H9 (cell line): Measurements from ENCODE around the gene ARID1A. TPM values are rescaled to one million over a fixed set of nuclear protein-coding genes. Genes with fewer than 3 reads are reported as not detected.

Experiments used
- DNase-seq: peaks from one replicate; pipeline ENCODE4 v3.0.0-alpha.2; 2017
- H2AFZ ChIP-seq: one replicate; pipeline ENCODE4 v1.6.1; 2013; ENCODE audit warnings: mild to moderate bottlenecking, low read length, control low read depth, moderate library complexity
- H2AK5ac ChIP-seq: 2 replicates; pipeline ENCODE4 v1.6.1; 2013; ENCODE audit warnings: low read length, control low read depth, mixed read lengths; ENCODE audit not compliant: insufficient read length
- H2BK120ac ChIP-seq: one replicate; pipeline ENCODE4 v1.6.1; 2013; ENCODE audit warnings: low read depth, mild to moderate bottlenecking, low read length, control low read depth, inconsistent platforms; ENCODE audit not compliant: poor library complexity, severe bottlenecking
- H2BK12ac ChIP-seq: 2 replicates; pipeline ENCODE4 v1.6.1; 2013; ENCODE audit warnings: low read length, control low read depth, mixed read lengths, low read depth; ENCODE audit not compliant: insufficient read length
- H2BK15ac ChIP-seq: 2 replicates; pipeline ENCODE4 v1.6.1; 2013; ENCODE audit warnings: low read depth, low read length, control low read depth
- H2BK20ac ChIP-seq: one replicate; pipeline ENCODE4 v1.6.1; 2013; ENCODE audit warnings: low read depth, mild to moderate bottlenecking, low read length, control low read depth, inconsistent platforms; ENCODE audit not compliant: poor library complexity, severe bottlenecking
- H2BK5ac ChIP-seq: 2 replicates; pipeline ENCODE4 v1.6.1; 2013; ENCODE audit warnings: low read length, control low read depth, mixed read lengths; ENCODE audit not compliant: insufficient read length
- H3K14ac ChIP-seq: 2 replicates; pipeline ENCODE4 v1.6.1; 2013; ENCODE audit warnings: low read length, control low read depth; ENCODE audit not compliant: insufficient read depth
- H3K18ac ChIP-seq: 2 replicates; pipeline ENCODE4 v1.6.1; 2013; ENCODE audit warnings: low read depth, mild to moderate bottlenecking, mixed read lengths, low read length, control low read depth; ENCODE audit not compliant: insufficient read length
- H3K23ac ChIP-seq: 2 replicates; pipeline ENCODE4 v1.6.1; 2013; ENCODE audit warnings: low read length, control low read depth, mixed read lengths, low read depth; ENCODE audit not compliant: insufficient read length
- H3K23me2 ChIP-seq: 2 replicates; pipeline ENCODE4 v1.6.1; 2013; ENCODE audit warnings: low read depth, mild to moderate bottlenecking, mixed read lengths, low read length, control low read depth; ENCODE audit not compliant: insufficient read length, poor library complexity, severe bottlenecking
- H3K27ac ChIP-seq: 2 replicates; pipeline ENCODE4 v1.5.1; 2013; ENCODE audit warnings: low read length, control low read depth, mixed read lengths, low read depth; ENCODE audit not compliant: insufficient read length
- H3K27me3 ChIP-seq: 2 replicates; pipeline ENCODE4 v1.6.1; 2013; ENCODE audit warnings: low read length, control low read depth, inconsistent platforms; ENCODE audit not compliant: insufficient read depth
- H3K4ac ChIP-seq: 2 replicates; pipeline ENCODE4 v1.6.1; 2013; ENCODE audit warnings: low read depth, mild to moderate bottlenecking, control low read depth, inconsistent platforms, low read length, moderate library complexity
- H3K4me1 ChIP-seq: 2 replicates; pipeline ENCODE4 v1.6.1; 2013; ENCODE audit warnings: low read length, control low read depth, inconsistent platforms; ENCODE audit not compliant: insufficient read depth
- H3K4me2 ChIP-seq: 2 replicates; pipeline ENCODE4 v1.6.1; 2013; ENCODE audit warnings: low read length, control low read depth, mixed read lengths; ENCODE audit not compliant: insufficient read length, insufficient read depth
- H3K56ac ChIP-seq: 2 replicates; pipeline ENCODE4 v1.6.1; 2013; ENCODE audit warnings: low read depth, mild to moderate bottlenecking, mixed read lengths, low read length, control low read depth; ENCODE audit not compliant: insufficient read length
- H3K79me1 ChIP-seq: 2 replicates; pipeline ENCODE4 v1.6.1; 2013; ENCODE audit warnings: low read depth, mild to moderate bottlenecking, moderate library complexity, low read length, control low read depth, inconsistent platforms; ENCODE audit not compliant: insufficient read depth, poor library complexity, severe bottlenecking
- H3K79me2 ChIP-seq: 2 replicates; pipeline ENCODE4 v1.6.1; 2013; ENCODE audit warnings: low read length, control low read depth, inconsistent platforms; ENCODE audit not compliant: insufficient read depth
- H3K9ac ChIP-seq: 2 replicates; pipeline ENCODE4 v1.6.1; 2013; ENCODE audit warnings: low read length, control low read depth, mixed read lengths; ENCODE audit not compliant: insufficient read length; ENCODE audit errors: extremely low read depth
- H3K9me3 ChIP-seq: one replicate; pipeline ENCODE4 v1.6.1; 2013; ENCODE audit warnings: low read depth, low read length, inconsistent platforms; ENCODE audit not compliant: control insufficient read depth
- H3T11ph ChIP-seq: one replicate; pipeline ENCODE4 v1.6.1; 2013; ENCODE audit warnings: mild to moderate bottlenecking, low read length, control low read depth, inconsistent platforms
- H4K20me1 ChIP-seq: one replicate; pipeline ENCODE4 v1.6.1; 2013; ENCODE audit not compliant: control insufficient read depth, insufficient read length, insufficient read depth
- H4K5ac ChIP-seq: 2 replicates; pipeline ENCODE4 v1.6.1; 2013; ENCODE audit warnings: low read depth, mild to moderate bottlenecking, mixed read lengths, low read length, control low read depth; ENCODE audit not compliant: insufficient read length
- H4K8ac ChIP-seq: replicated peaks from 2 replicates; pipeline ENCODE4 v1.6.1; 2013; ENCODE audit warnings: low read length, control low read depth, mixed read lengths, low read depth; ENCODE audit not compliant: insufficient read length
- H4K91ac ChIP-seq: 2 replicates; pipeline ENCODE4 v1.6.1; 2013; ENCODE audit warnings: low read depth, mild to moderate bottlenecking, moderate library complexity, mixed read lengths, low read length, control low read depth; ENCODE audit not compliant: insufficient read length
- H3K27ac Mint-ChIP-seq, 3 experiments: 2 replicates in 2 of 3; 3 replicates in 1 of 3; pipeline ENCODE4 v1.8.0; 2020 to 2021; ENCODE audit warnings: mixed read lengths in 3 of 3, mild to moderate bottlenecking in 1 of 3, moderate library complexity in 1 of 3
- H3K27me3 Mint-ChIP-seq: 2 replicates; pipeline ENCODE4 v1.8.0; 2021; ENCODE audit warnings: low read depth, mild to moderate bottlenecking, moderate library complexity, mixed read lengths
- H3K36me3 Mint-ChIP-seq, 3 experiments: 2 replicates in 2 of 3; 3 replicates in 1 of 3; pipeline ENCODE4 v1.8.0; 2020 to 2021; ENCODE audit warnings: low read depth in 3 of 3, mixed read lengths in 3 of 3; ENCODE audit not compliant: insufficient read depth in 1 of 3
- H3K4me1 Mint-ChIP-seq, 2 experiments: 2 replicates each; pipeline ENCODE4 v1.8.0; 2020; ENCODE audit warnings: mixed read lengths in 2 of 2
- H3K4me3 Mint-ChIP-seq, 2 experiments: 2 replicates in 1 of 2; 3 replicates in 1 of 2; pipeline ENCODE4 v1.8.0; 2020 to 2021; ENCODE audit warnings: mild to moderate bottlenecking in 2 of 2, mixed read lengths in 2 of 2, moderate library complexity in 1 of 2
- H3K9me3 Mint-ChIP-seq, 2 experiments: 2 replicates in 1 of 2; 3 replicates in 1 of 2; pipeline ENCODE4 v1.8.0; 2020; ENCODE audit warnings: mild to moderate bottlenecking in 2 of 2, mixed read lengths in 2 of 2, moderate library complexity in 1 of 2
- WGBS: extraction: QIAGEN DNeasy Blood & Tissue Kit; methylation state at CpG from one replicate; pipeline ENCODE4 v1.1.7; 2013; ENCODE audit warnings: missing lambda C conversion rate, low lambda C conversion rate, mixed read lengths; ENCODE audit not compliant: insufficient read length; ENCODE audit errors: extremely low coverage; 5-methylcytosine and 5-hydroxymethylcytosine counted together
- total RNA-seq: library from RNA; stranded (reverse); gene quantifications from 2 replicates; pipeline ENCODE4 v1.2.1, GENCODE V29; 2021
- TF ChIP-seq, protein P1 (sequence below): fragments of 200-600 bp; sonication (generic); conservative IDR thresholded peaks from 3 replicates; pipeline ENCODE4 v1.8.0; 2021; ENCODE audit warnings: antibody characterized with exemption, mild to moderate bottlenecking

Gene ARID1A
- total RNA-seq, 1 experiment from 2014 or later: 147 TPM

DNA sequence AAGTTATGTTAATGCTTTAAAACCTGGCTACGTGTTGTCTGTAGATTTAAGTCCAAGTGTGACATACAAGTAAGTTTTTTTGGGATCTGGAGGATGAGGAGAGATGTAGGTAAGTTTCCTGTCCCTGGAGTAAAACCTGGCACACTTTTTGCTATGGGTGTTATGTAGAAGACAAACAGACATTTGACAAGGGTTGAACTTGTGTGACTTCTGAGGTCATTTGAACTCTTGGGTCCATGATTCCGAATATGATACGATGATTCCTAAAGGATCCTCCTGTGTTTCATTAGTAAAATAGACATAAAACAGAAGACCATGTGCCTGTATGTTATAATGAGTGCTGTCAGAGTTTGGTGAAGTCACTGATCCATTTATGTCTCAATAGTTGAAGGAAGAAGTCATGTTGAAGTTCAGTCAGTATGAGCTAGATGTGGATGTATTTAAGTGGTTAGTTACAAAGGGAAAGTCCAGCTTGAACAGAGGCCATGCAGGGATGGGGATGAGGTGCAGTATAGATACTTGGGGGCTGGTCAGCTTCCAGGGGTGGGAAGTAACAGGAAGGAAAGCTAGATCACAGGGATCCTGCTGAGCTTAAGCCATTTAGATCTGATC lies 44.3 kb downstream of the ARID1A start:
- Mint-ChIP-seq H3K36me3 (peaks cover 17 to 83% (median 77%) of the 10 kb centered on the region in 3 experiments; a peak in 6 of 7 replicates), H3K27ac (peak overlapping the region in 2 of 3 experiments; percentile 0 to 25; a peak in 4 of 7 replicates), H3K4me3 (no peak overlapping the region), H3K4me1 (peaks cover 5 to 21% of the 10 kb centered on the region in 2 experiments), H3K27me3 (no peaks in the 10 kb centered on the region), H3K9me3 (no peaks in the 10 kb centered on the region; a peak in 1 of 5 replicates)
- Histone ChIP-seq H2AFZ (no peak overlapping the region), H3K56ac (no peak overlapping the region), H3K4ac (no peak overlapping the region), H3K4me1 (peaks cover 4% of the 10 kb centered on the region), H3K9ac (no peak overlapping the region), H4K91ac (no peak overlapping the region), H3K23me2 (no peaks in the 10 kb centered on the region), H2BK12ac (no peak overlapping the region), H3K23ac (no peak overlapping the region), H3K9me3 (no peaks in the 10 kb centered on the region), H2AK5ac (no peak overlapping the region), H3K79me2 (peaks cover 2% of the 10 kb centered on the region; the same call in 1 of the 2 replicates), H2BK20ac (no peak overlapping the region), H4K5ac (no peak overlapping the region), H3K18ac (no peak overlapping the region), H2BK120ac (no peak overlapping the region), H3K27me3 (no peaks in the 10 kb centered on the region), H2BK15ac (no peak overlapping the region), H3T11ph (no peak overlapping the region), H4K20me1 (no peaks in the 10 kb centered on the region), H3K79me1 (peaks cover 6% of the 10 kb centered on the region), H4K8ac (no peak overlapping the region), H3K4me2 (no peak overlapping the region), H2BK5ac (no peak overlapping the region), H3K14ac (no peak overlapping the region), H3K27ac (no peak overlapping the region)
- WGBS: no CpG with 5 or more reads among the region's 3 CpGs
- TF ChIP-seq, protein P1, sequence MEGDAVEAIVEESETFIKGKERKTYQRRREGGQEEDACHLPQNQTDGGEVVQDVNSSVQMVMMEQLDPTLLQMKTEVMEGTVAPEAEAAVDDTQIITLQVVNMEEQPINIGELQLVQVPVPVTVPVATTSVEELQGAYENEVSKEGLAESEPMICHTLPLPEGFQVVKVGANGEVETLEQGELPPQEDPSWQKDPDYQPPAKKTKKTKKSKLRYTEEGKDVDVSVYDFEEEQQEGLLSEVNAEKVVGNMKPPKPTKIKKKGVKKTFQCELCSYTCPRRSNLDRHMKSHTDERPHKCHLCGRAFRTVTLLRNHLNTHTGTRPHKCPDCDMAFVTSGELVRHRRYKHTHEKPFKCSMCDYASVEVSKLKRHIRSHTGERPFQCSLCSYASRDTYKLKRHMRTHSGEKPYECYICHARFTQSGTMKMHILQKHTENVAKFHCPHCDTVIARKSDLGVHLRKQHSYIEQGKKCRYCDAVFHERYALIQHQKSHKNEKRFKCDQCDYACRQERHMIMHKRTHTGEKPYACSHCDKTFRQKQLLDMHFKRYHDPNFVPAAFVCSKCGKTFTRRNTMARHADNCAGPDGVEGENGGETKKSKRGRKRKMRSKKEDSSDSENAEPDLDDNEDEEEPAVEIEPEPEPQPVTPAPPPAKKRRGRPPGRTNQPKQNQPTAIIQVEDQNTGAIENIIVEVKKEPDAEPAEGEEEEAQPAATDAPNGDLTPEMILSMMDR: no peak
- DNase-seq: no peak
